GM12878 (cell line): ENCODE results near the gene WHRN. TPM values are rescaled to one million over a fixed set of nuclear protein-coding genes. Genes with fewer than 3 reads are reported as not detected.

Source experiments
- ATF2 ChIP-seq: IDR thresholded peaks from 2 replicates; pipeline ENCODE4 v1.6.1; 2012; ENCODE audit warnings: low read length, inconsistent platforms
- CTCF ChIP-seq, 3 experiments: IDR thresholded peaks in 2 of 3; conservative IDR thresholded peaks in 1 of 3; 2 replicates each; pipeline ENCODE4 v1.5.1; 2011; ENCODE audit warnings: low read depth in 3 of 3, low read length in 3 of 3, mild to moderate bottlenecking in 3 of 3, control low read depth in 2 of 3, moderate library complexity in 2 of 3, inconsistent platforms in 1 of 3, mixed read lengths in 1 of 3; ENCODE audit not compliant: control insufficient read depth in 2 of 3, insufficient read depth in 1 of 3; ENCODE audit errors: extremely low read depth in 1 of 3
- ETV6 ChIP-seq, 2 experiments: fragments of 450-650 bp in 1 of 2; IDR thresholded peaks in 1 of 2; conservative IDR thresholded peaks in 1 of 2; 2 replicates each; pipeline ENCODE4 v1.6.1; 2014; ENCODE audit warnings: antibody characterized with exemption in 1 of 2, borderline replicate concordance in 1 of 2, low read depth in 1 of 2, mild to moderate bottlenecking in 1 of 2, moderate library complexity in 1 of 2
- FOXK2 ChIP-seq: fragments of 450-650 bp; IDR thresholded peaks from 2 replicates; pipeline ENCODE4 v1.6.1; 2017; ENCODE audit warnings: mild to moderate bottlenecking, moderate library complexity
- HSF1 ChIP-seq: fragments of 150-350 bp; IDR thresholded peaks from 2 replicates; pipeline ENCODE4 v1.6.1; 2014; ENCODE audit warnings: mild to moderate bottlenecking, low read depth, low read length
- MXI1 ChIP-seq: fragments of 150-350 bp; IDR thresholded peaks from 2 replicates; pipeline ENCODE4 v1.6.1; 2011; ENCODE audit warnings: low read depth, mild to moderate bottlenecking, inconsistent platforms, low read length, improper control_type of control experiment
- POLR2A ChIP-seq: IDR thresholded peaks from 2 replicates; pipeline ENCODE4 v1.6.1; 2011; ENCODE audit warnings: low read depth, mild to moderate bottlenecking, low read length
- PRDM15 ChIP-seq: fragments of 450-650 bp; formaldehyde crosslinking; IDR thresholded peaks from 2 replicates; pipeline ENCODE4 v1.4.0; 2020; ENCODE audit warnings: mild to moderate bottlenecking, moderate library complexity
- SIN3A ChIP-seq: IDR thresholded peaks from 2 replicates; pipeline ENCODE4 v1.6.1; 2012; ENCODE audit warnings: low read depth, low read length, improper control_type of control experiment
- SMARCA5 ChIP-seq: fragments of 450-650 bp; IDR thresholded peaks from 2 replicates; pipeline ENCODE4 v1.6.1; 2017; ENCODE audit warnings: mild to moderate bottlenecking
- SPI1 ChIP-seq: IDR thresholded peaks from 2 replicates; pipeline ENCODE4 v1.6.1; 2011; ENCODE audit warnings: low read depth, mild to moderate bottlenecking, low read length, moderate library complexity, borderline replicate concordance; ENCODE audit not compliant: insufficient read depth
- SREBF2 ChIP-seq: IDR thresholded peaks from 2 replicates; pipeline ENCODE4 v1.6.1; 2012; ENCODE audit warnings: mild to moderate bottlenecking, low read length
- YY1 ChIP-seq: IDR thresholded peaks from 2 replicates; pipeline ENCODE4 v1.6.1; 2011; ENCODE audit warnings: low read depth, mild to moderate bottlenecking, low read length
- ZNF217 ChIP-seq: fragments of 450-650 bp; IDR thresholded peaks from 2 replicates; pipeline ENCODE4 v1.6.1; 2017; ENCODE audit warnings: antibody characterized with exemption, mild to moderate bottlenecking
- polyA plus RNA-seq, 11 experiments: library from polyadenylated mRNA; depleted of rRNA in 4 of 11; unstranded in 6 of 11; stranded (reverse) in 5 of 11; fragments of >200 nt; fragmentation: Nextera tagmentation in 4 of 11; fragmentation: Illumina TruSeq in 1 of 11; extraction: Ambion mirVana in 4 of 11; extraction: Trizol in 1 of 11; gene quantifications; 1 replicate in 1 of 11; 2 replicates in 10 of 11; pipeline versions ENCODE4 v1.2.1 to v1.2.3, GENCODE V29; 2011 to 2016; ENCODE audit warnings: inconsistent platforms in 2 of 11, missing spikeins in 2 of 11, low read depth in 1 of 11
- total RNA-seq, 4 experiments: library from RNA; depleted of rRNA in 3 of 4; stranded (reverse); fragments of >200 nt in 3 of 4; fragmentation: Illumina TruSeq in 1 of 4; extraction: Trizol in 1 of 4; gene quantifications; 2 replicates each; pipeline versions ENCODE4 v1.2.1 to v1.2.3, GENCODE V29; 2013 to 2021
- TF ChIP-seq, protein P1 (sequence below): fragments of 450-650 bp; IDR thresholded peaks from 2 replicates; pipeline ENCODE4 v1.6.1; 2016; ENCODE audit warnings: mild to moderate bottlenecking

WHRN gene
- total and polyA plus RNA-seq, 10 of the 15 experiments (the other 5 are each of a cell fraction or from before 2014, with no cell fraction given): 0.04 to 18.2 (median 0.68) TPM; not detected in 1

DNA sequence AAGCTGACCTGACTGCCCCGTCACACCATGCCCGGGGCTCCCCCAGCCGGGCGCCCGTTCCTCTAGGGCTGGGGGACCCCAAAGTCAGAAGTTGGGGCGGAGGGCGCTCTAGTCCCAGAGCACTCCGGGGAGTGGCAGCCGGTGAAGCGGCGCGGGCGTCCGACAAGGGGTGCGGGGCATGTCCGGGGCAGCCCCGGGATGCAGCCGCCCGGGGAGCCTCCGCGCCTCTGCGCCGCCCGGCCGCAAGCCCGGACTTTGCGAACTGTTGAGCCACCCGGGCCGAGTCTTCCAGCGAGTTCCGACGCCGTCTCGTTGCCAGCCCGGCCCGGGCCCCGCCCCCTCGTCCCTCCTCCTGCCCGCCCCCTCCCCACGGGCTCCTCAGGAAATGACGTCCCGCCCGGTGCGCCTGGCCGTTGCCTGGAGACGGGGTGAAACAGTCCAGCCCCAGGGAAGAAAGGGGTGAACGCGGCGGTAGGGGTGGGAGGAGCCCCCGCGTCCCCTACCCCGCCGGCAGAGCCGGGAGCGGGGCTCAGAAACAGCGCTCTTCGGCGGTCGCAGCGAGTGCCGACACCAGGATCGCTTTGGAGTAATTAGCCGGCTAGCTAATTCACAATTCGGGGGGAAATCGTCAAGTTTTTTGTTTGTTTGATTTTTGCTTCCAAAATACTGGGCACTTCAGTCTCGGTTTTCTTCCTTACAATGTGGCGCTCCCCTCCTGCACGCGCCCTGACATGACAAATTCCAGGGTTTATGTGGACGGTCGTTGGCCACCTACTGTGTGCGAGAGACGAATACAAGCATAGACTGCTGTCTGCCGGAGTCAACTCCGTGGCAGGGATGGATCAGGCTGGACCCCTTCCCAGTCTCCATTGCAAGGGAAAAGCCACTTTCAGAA lies at the start of gene WHRN (continued):
- TF ChIP-seq MXI1: peak; percentile 86; the same call in 1 of the 2 replicates
- no peak for TF ChIP-seq SMARCA5
- TF ChIP-seq, protein P1, sequence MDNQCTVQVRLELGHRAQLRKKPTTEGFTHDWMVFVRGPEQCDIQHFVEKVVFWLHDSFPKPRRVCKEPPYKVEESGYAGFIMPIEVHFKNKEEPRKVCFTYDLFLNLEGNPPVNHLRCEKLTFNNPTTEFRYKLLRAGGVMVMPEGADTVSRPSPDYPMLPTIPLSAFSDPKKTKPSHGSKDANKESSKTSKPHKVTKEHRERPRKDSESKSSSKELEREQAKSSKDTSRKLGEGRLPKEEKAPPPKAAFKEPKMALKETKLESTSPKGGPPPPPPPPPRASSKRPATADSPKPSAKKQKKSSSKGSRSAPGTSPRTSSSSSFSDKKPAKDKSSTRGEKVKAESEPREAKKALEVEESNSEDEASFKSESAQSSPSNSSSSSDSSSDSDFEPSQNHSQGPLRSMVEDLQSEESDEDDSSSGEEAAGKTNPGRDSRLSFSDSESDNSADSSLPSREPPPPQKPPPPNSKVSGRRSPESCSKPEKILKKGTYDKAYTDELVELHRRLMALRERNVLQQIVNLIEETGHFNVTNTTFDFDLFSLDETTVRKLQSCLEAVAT: no peak
- TF ChIP-seq PRDM15 (CRISPR knock-in tag): no peak
- TF ChIP-seq SREBF2: no peak
- no peak for TF ChIP-seq CTCF (IDR thresholded peaks at IDR 0.05 in 2 of 3, conservative IDR thresholded peaks at IDR 0.05 in 1 of 3; ENCODE audit: control insufficient read depth in 2 of 3, extremely low read depth in 1 of 3, insufficient read depth in 1 of 3, low read depth in 3 of 3, low read length in 3 of 3)
- no peak for TF ChIP-seq ZNF217
- TF ChIP-seq POLR2A: peak; percentile 59; the same call in 1 of the 2 replicates
- peak; percentile 65; the same call in 1 of the 2 replicates for TF ChIP-seq SIN3A
- TF ChIP-seq FOXK2: no peak
- no peak for TF ChIP-seq SPI1
- 0 out of 2 replicates have a peak, but pooled peaks have one; percentile 7 for TF ChIP-seq YY1
- TF ChIP-seq ATF2: no peak
- no peak for TF ChIP-seq HSF1
- no peak for TF ChIP-seq ETV6 (conservative IDR thresholded peaks at IDR 0.05 in 1 of 2, IDR thresholded peaks at IDR 0.05 in 1 of 2; ENCODE audit: borderline replicate concordance in 1 of 2, low read depth in 1 of 2)
